NCI-H1417 treated with DMSO at 0.1 percent for 48 hours (cell line): ENCODE data around the gene PLOD2.

Source experiments
- DNase-seq: peaks from one replicate; lab custom pipeline; 2025; lab: John Stamatoyannopoulos, UW

Gene PLOD2

DNA sequence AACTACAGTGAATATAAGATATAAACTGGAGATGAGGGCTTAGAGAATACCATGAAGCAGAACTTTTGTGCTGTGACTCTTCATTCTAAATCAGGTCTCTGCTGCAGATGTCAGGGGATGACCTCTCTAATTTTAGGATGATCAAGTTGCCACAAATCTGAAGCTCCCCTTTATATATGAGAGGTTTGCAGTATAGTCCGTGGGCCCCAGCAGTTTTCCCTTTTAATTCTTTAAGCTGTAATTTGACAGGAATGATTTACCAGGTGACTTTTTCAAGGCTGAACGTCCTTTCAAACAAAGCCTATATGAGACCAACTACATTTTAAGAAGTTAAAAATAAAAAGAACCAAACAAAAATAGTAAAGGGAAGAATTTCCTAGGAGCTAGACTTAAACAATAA, 4.9 kb upstream of the PLOD2 start:
- DNase-seq = no peak

DNA sequence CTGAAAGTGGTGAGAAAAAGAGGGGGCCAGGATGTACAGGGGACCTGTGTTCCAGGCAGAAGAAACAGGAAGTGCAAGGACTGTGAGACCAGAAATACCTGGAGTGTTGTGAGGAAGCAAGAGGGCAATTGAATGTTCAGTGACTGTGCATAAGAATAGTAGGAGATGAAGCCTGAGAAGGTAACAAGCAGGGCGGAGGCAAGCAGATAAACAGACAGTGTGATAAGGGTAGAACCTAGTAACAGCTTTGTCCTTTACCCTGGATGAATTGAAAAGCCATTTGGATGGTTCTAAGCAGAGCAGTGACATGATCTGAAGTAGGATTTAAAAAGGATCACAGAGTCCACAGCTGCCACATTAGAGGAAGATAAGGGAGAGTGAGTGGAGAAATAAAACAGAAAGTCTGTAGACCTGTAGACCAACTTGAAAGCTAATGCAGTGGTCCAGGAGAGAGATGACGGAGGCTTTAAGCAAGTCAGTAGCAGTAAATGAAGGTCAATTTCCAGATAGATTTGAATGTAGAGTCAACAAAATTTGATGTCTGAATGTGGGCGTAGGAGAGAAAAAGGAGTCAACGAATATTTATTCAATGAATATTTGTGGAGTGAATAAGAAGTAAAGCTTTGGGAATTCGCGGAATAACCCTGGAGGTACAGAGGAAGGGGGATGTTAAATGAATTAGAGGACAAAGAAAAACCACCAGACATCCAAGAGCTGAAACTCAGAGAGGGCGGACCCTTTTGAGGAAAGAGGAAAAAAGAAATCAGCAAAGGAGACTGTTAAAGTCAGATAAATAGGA, 4.2 kb upstream of the PLOD2 start:
- DNase-seq = no peak

DNA sequence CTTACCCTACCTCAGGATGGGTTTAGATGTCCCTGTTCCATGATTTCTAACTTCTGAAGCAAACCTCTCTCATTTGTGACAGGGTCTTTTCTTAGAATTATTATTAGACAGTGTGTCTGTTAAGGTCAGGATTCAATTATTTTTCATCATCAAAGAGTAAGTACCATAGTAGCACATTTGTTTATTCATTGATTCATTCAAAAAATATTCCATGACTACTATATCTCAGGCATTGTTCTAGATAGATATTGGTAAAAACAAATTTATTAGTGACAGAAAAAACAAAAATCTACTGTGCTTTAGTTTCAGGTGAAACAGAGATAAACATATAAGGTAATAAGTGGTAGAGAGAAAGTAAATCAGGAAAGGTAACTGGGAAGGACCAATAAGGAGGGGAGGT, 3.5 kb upstream of the PLOD2 start:
- no peak for DNase-seq

DNA sequence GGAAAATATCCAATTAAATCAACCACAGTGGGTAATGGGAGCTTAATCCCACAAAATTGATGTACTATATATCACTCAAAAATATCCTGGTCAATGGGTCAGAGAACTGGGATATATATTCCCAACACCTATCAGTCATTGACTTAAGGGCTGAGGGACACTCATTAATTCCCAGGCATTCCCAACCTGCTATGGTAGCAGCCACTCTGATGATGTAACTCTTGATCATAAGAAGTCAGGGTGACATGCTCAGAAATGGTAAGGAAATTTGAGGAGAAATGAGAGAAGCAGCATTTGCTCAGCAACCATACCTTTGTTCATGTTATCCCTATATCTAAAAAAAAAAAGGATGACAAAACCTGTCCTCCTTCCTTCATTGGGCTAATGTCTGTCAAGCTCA, 3.1 kb upstream of the PLOD2 start:
- no peak for DNase-seq

DNA sequence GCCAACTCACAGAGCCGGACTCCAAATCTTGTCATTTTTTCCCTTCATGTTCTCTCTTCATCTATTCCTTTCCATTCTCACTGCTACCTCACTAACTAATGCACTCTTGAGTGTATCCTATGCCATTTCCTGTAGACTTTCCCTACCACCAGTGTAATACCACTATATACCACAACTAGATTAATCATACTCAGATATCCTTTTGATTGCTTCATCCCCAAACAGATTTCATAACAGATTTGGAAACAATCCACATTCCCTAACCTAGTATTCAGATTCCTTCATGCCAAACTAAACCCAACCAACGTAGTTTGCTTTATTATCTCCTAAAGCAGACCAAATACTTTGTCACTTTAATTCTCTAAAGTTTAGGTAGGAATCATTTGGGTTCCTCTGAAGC, 2.6 kb upstream of the PLOD2 start:
- DNase-seq = no peak

DNA sequence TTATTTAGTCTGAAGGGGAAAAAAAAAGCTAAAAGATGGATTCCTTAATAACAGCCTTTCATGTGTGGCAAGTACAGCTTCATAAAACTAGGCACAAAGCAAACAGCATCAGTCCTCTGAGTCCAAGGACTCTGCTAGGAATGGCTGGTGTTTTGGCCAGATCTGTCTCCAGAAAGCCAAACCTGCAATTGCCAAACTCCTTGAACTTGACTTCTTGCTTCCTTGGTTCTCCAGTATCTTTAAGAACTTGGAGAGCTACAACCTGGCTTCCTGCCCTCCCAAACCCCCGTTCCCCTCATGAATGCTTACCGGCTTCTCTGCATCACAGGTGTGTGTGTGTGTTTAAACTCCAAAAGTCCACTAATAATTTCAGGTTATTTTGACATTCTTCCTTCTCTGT, 1.6 kb upstream of the PLOD2 start:
- DNase-seq = no peak

DNA sequence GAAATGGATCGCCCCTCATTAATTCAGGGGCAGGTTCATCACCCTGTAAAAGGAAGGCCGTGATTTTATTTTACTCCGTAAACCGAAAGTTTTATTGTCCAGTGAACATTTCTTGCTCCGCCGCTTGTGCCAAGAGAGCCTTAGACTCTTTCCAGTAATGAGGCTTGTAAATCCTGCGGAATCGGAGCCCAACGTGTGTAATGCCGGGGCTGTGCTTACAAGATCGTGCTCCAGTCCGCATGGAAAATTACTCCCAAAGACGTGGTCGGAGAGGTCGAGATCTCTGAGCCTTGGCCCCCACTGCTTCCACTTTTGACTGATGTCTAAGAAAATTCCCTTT, 649 bp upstream of the PLOD2 start:
- no peak for DNase-seq

DNA sequence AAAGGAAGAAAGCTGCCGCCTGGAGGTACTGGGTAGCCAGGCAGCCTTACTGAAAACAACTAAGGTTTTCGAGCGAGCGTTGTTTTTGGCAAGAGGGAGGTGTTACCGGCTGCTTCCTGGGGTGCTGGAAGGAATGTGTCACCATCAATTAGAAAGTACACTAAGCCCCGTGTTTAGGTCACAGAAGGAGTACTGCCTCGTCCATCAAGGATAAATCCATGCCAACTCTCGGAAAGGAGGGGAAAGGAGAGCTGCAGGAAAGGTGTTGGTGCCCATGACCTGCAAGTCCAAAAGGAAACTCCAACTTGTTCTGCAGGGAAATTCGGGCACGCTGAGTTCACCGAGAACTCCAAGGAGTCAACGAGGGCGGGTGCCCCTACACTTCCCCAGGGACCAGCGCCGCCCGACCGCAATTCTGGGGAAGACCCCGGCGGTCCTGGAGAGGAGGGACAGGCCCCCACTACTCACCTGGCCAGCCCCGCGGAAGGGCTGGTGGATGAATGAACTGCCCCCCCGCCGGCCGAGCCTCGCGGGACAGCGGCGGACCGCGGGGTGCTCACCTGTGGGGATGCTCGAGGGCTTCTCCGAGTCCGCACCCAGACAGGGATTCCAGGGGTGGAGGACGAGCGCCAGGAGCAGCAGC, 542 bp downstream of the PLOD2 start:
- no peak for DNase-seq

DNA sequence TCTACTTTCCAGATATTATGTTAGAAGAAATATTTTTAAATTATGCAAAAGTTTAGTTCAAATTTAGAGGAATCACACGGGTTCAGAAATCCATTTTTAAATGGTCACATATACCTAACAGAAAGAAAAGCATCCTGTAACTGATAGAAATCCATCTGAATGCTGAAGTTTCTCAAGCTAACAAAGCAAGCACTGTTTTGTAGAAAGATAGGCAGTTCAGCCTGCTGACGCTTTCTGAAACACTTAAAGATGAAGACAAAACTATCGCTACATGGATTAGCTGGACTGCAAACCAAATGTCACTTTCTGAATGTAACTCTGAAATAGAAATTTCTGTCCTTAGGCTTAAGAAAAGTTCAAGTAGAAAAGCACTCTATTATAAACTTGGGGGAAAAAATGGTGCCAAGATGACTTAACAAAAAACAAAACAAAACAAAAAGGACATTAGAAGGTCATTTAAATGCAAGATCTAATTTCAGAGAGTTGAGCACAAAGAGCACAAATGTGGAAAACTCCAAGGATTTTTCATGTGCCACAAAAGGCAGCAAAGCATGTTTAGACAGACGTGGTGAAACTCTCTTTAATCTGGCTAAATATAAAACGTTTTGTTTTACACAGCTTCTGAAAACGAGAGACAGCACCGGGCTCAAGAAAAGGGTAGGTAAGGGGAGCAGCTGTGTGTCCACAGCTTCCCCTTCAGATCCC, 1.2 kb downstream of the PLOD2 start:
- DNase-seq = no peak

DNA sequence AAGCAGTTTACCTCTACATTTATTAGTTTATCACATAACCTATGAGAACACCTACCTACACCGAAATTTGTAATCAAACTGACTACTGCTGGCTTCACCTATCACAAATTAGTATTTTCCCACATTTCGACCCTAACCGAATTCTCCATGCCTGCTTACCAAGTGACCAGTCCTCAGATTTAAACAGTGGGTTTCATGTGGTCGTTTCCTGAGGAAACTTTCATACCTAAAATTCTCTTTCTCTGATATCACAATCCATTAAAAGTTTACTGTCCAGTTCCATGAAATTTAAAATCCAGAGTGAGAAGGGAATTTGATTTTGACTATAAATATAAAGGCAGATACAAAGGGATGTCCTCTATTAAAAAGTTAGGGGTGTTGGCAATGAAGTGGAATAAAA, 1.9 kb downstream of the PLOD2 start:
- no peak for DNase-seq

DNA sequence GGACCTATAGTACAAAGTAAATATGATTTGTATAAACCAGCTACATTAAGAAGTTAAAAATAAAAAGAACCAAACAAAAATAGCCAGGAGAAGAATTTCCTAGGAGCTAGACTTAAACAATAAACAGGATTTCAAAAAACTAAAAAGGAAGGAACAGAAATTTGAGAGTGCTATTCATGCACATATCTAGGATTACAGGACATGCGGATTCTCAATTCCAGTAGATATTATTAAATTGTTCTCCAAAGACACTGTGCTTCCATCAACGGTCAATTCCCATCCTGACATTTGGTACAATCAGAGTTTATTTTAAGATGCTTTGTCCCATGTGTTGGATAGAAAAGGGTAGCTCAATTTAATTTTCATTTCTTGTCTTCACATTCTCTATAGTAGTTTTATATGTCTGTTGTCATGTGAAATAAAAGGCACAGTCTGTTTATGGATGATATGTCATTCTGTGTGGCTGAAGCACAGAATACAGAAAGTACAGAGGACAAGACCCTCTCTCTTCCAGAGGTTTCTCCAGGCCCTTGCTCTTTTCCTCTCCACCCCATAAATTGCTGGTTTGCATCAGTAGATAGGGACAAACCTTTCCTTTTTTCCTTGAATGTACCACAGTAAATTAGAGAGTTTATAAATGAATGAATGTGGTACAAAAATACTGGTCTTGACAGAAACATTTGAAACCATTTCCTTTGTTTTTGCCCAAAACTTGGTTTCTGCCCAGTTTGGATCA, 3.5 kb downstream of the PLOD2 start:
- no peak for DNase-seq

DNA sequence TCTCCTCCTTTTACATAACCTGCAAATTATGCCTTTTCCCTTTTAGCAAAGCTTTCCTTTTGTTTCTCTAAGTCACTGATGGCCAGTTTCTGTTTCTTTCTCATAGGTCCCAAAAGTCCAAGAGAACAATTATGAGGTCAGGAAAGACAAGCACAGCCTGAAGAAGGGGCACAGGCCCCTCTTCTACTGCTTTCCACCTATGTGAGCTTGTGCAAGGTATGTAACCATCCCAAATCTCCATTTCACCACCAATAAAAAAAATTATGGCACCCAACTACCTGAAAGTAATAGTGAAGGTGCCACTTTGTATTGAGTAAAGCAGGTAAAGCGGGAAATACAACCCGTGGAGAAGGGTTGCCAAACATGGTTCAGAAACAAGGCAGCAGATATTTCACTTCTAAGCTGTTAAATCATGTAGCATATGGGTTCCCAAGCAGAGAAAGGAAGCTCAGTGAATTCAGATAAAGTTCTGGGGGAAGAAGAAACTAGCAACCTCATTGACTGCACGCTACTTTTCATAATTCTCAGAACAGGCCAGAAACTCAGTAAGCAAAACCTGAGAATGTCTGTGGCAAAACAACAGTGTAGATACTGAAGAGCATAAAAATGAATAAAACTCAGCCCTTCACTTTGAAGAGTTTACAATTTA, 4.2 kb downstream of the PLOD2 start:
- DNase-seq = no peak

DNA sequence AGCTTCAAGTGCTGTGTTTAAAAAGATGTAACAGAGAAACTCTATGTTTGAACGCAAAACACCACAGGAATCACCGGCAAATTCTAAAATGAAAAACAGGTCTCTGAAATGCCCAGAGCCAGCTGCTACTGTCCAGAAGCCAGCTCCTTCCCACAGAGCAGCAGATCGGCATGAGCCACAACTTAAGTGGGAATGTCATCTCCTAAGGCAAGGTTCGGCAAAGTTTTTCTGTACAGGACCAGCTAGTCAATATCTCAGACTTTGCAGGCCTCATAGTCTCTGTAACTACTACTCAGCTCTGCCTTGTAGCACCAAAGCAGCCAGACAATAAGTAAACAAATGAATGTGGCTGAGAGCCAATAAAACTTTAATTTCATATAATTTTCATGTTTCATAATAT, 4.9 kb downstream of the PLOD2 start:
- DNase-seq = no peak

DNA sequence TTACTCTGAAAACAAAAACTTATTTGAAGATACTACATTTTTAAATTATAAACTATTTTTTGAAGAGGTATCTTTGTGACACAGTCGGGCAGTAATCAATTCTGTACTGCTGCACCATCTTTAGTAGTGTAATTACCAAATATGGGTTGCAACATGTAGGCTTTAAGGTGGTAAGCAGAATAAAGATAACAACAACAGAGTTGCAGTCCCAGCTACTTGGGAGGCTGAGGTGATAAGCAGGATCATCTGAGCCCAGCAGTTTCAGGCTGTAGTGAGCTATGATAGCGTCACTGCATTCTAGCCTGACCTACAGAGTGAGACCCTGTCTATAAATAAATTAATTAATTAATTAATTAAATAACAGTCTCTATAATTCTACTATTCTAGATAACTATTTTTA, 6.0 kb downstream of the PLOD2 start:
- no peak for DNase-seq

DNA sequence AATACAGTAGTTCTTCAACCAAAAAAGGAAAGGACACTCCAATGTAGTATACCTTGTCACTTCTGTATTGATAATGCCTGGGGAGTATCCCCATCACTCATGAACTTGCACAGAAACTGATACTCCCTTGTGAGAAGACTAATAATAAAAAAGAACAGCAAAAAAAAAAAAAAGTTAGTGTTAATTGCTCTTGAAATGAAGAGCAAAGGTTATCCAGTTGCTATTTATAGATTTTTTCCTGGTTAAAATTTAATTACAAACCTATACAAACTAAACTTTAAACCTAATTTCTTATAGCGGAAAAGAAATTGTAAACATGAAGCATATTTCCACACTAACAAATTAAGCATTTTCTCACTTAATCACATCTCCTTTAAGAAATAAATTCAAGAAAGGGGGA, 6.7 kb downstream of the PLOD2 start:
- no peak for DNase-seq

DNA sequence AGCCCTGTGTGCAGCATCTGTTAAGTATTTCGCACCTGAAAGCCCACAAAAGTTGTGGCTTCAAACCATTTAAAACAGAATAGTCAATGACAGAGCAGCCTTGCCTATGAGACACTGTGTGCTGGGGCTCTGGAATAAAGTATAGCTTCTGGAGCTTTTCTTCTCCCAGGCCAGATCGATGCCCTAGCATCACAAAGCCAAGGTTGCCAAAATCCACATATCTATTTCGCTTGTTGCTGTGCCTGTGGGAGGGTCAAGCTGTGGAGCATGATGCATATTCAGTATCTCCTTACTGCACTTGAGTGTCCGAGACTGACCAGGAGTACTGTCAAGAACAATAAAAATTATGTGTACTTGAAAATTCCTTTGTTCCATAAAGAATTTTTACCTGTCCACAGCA, 7.6 kb downstream of the PLOD2 start:
- DNase-seq = no peak

DNA sequence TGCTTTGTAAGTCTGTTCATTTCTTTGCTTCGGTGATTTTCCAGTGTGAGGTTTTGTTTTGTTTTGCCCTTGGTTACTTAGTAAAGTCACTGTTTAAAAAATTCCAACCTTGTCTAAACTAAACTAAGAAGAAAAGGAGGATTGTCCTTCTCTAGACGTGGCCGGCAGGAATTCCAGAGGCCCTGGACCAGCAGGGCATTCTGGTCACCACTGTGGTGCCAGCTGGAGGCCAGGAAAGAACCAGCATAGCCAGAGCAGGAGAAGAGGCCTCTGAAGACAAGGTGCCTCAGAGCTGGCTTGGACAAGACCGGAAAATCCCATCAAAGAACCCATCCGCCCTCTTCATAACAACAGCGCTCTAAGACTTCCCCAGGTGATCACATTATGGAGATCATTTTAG, 8.2 kb downstream of the PLOD2 start:
- DNase-seq = no peak

DNA sequence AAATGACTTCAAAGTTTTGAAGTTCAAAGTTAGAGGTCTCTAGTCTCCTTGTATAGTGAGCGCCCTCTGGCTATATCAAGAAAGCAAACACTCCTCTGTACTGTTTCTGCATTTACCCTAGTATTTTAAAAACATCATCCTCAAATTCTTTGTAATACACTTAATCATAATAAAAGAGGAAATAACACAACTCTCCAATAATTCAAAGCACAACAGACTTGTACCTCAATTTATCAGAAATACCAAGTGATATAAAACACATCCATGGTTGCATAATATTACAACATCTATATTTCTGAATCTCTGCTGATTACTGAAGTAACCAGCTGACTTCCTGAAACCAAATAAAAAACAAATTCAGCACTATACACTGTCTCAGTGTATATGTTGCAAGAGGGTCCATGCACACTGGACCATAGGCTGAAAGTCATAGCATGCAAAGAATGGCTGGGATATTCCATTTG, 12.5 kb downstream of the PLOD2 start:
- no peak for DNase-seq

DNA sequence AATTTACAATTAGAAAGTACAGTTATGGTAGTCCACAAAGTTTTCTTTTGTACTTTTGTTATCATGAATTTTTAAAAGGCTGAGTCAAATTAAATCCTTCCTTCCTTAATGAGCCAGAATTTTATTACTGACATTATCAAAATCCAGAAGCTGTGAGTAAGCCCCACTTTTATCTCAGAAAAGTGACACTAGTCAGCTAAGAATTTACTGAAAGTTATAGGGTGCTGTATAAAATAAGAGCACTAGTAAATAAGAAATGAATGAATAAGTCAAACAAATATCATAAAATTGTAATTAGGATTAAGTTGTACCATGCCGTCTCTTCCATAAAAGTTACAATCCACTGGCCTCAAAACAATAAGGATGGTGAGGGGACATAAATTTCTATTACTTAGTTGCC, 15.3 kb downstream of the PLOD2 start:
- no peak for DNase-seq

DNA sequence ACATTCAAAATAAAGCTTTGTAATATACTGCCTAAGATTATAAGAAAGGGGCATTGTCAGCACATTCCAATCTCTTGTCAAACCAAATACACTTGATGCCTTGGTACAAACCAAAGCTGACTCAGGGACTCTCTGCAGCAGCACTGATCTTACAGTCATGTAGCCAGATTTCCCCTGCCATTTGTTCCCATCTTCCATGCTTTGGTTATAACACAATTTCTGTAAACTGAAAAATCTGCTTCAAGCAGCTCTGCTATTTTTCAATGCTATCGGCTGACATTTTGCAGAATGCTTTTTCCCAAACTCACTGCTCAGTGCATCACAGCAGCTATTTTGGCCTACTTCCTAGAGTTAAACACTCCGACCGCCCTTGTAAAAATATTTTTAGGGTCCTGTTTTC, 18.2 kb downstream of the PLOD2 start:
- no peak for DNase-seq

DNA sequence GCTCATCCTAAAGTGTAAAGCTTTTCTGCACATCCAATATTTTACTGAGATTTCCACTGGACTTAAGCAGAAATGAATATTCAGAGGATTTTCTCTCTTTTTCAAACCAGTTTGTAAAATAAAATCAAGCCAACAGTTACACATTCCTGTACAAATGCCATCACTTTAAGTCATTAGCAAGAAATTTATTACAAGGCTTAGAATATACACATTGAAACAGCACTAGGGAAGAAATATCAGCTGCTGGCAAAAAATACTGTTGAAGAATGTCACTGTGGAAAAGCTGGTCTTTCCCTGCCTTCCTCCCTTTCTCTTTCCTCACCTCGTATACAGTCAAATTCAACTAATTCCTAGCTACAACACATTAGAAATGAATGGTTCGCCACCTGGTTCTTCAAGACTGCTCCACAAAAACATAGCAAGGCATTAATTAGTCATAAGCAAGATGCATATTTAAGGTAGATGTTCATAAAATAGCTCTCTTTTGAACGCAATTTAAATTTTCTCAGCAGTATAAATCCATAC, 21.3 kb downstream of the PLOD2 start:
- DNase-seq = no peak

DNA sequence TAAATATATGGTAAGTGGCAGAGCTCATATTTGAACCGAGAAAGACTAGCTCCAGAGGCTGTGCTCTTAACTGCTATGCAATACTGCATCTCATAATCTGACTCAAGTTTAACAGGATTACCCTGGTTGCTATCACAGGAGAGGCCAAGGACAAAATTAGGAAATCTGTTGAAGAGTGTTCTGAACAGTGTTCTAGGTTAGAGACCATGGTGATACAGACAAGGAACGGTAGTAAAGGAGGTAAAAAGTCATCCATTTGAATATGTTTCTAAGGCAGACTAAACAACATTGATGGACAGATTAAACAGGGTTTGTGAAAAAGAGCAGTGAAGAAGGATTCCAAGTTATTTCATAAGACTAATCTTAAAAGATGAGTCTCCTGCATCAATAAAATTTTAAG, 22.1 kb downstream of the PLOD2 start:
- no peak for DNase-seq
